HG02763 (cell line): ENCODE results near the gene ZC3HAV1L.
"Not testable (repeated sequence)": the region's sequence is repeated elsewhere in the genome, so short reads cannot be mapped to it uniquely, and the experiment has no call there.

Source experiments
- ATAC-seq: cut with Tn5 transposase; IDR thresholded peaks from one replicate; pipeline ENCODE4 v1.9.1; 2021; ENCODE audit warnings: mild to moderate bottlenecking, moderate library complexity; ENCODE audit not compliant: unreplicated experiment

The ZC3HAV1L gene

DNA sequence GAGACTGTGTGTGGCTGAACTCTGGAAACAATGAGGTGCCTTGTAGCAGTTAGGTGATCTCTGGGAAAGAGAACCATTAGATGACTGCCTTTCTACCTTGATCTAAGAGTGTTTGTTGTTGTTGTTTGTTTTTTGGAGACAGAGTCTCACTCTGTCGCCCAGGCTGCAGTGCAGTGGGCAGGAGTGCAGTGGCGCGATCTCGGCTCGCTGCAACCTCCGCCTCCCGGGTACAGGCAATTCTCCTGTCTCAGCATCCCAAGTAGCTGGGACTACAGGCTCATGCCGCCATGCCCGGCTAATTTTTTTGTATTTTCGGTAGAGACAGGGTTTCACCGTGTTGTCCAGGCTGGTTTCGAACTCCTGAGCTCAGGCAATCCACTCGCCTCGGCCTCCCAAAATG is 18.8 kb upstream of the ZC3HAV1L start:
- ATAC-seq: not testable (repeated sequence)

DNA sequence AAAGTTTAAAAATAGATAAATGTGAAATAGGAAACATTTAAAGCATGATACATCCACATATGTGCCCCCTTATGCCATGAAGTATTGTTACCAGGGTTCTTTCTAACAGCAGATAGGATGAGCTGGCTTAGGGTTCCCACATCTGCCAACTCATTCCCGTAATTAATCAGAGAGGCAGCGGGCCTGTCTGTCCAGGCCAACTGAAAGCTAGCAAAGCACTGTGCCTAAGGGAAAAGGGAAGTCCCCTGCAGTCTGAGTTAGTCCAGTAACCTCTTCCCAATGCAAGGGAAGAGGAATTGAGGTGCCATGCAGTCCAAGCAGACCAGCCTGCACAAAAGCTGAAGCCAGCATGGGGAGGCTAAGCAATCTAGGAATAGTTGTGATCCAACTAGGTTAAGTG is 18.3 kb upstream of the ZC3HAV1L start:
- no peak for ATAC-seq

DNA sequence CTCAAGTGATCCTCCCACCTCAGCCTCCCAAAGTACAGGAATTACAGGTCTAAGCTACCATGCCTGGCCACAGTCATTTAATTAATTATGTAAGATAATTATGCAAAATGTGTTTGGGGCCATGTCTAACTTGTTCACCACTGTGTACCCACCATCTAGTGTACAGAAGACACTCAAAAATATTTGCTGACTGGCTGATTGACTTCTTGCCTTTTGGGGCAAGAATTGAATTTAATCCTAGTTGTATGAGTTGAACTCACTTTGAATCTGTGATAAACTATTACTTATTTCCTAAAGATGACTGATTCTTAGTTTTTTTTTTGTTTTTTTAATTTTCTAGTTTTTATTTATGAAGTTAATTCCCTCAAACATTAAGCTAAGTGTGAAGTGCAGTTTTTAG is 15.8 kb upstream of the ZC3HAV1L start:
- no peak for ATAC-seq

DNA sequence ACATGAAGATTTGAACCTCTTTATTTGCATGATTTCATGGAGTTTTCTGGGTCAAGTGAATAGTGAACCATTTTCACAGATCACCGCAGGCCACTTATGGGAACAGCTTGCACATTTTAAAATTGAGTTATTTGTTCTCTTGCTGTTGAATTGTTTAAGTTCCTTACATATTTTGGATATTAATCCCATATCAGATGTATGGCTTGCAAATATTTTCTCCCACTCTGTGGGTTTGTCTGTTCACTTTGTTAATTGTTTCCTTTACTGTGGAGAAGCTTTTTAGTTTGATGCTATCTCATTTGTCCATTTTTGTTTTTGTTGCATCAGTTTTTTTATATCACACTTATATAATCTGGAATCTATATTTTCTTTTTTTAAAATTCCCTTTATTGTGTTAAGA is 14.1 kb upstream of the ZC3HAV1L start:
- ATAC-seq: no peak

DNA sequence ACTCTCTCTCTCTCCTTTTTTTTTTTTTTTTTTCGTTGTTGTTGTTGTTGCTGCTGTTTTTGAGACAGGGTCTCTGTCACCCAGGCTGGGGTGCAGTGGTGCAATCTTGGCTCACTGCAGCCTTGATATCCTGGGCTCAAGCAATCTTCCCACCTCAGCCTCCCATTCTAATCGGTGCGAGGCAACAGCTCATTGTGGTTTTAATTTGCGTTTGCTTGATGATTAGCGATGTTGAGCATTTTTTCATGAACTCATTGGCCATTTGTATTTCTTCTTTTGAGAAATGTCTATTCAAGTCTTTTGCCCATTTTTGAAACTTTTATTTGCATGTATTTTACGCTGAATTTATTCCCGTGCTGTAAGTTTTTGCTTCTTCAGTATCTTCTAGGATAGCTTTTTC is 13.3 kb upstream of the ZC3HAV1L start:
- no peak for ATAC-seq

DNA sequence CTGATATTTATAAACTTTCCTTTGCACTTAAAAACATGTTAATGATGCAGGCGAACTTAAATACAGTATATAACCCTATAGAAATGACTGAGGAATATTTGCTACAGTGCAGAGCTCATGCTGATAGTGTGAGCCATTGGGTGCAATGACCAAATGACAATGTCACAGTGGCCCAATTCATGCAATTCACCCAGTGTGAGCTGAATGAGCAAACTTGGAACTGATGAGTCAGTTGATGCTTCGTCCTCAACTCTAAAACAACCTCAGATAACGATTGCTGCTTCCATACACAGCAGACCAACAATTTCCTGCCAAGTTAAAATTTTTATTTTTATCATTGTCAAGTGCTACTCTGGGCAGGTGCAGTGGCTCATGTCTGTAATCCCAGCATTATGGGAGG is 12.1 kb upstream of the ZC3HAV1L start:
- no peak for ATAC-seq

DNA sequence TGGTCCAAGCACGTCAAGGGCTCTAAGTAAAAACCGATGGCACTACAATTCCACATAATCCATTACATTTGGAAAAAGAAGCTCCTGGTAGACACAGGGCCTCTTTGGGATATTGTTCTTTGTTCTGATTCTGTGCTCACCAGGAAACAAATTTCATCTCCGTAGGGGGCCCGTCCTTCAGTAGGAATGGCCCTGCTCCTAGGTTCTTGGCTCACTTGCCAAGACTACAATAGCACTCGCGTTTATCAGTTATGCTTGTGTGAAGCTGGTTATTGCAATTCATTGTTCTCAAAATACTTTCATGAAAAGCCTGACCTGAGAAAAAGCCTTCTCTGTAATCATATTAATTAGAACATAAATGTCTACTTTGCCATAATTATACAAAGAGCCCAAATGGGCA is 10.3 kb upstream of the ZC3HAV1L start:
- no peak for ATAC-seq

DNA sequence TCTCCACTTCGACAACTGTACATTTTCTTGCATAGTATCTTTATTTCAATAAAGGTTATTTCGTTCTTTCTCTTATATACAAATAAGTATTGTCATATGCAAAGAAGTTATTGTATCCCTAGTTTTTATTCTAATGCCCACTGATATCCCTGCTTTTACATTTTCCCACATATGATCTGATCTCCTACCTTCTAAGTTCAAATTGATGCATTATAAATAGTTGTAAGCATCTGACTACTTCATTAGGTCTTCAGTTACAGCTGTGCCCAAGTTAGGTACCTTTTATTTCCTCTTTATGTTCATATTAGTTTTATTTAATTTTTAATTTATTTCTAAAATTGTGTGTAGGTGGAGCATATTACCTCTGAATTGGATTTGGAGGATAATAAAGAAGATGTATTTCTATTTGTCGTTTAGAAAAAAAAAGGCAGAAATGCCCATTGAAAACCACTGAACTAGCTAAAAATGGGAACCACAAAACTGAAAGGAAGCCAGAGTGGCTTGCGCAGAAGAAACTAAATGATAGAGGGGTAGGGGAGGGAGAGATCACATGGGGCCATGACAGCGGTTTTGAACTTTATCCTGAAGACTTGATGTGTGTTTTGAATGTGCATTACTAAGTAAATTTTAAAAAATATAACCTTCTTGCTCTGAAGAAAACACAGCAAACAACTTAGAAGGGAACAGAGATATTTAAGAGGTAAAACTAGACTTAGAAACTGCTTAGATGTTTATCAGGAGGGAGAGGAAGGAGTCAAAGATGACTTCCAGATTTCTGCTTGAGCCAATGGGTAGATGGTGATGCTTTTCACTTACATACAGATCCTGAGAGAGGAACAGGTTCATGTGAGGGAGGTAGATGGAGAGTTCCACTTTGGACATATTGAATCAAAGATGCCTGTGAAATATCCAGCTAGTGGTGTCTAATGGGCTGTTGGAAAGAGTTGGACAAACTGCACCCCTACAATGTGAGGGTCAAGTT is 9.3 kb upstream of the ZC3HAV1L start:
- ATAC-seq: no peak

DNA sequence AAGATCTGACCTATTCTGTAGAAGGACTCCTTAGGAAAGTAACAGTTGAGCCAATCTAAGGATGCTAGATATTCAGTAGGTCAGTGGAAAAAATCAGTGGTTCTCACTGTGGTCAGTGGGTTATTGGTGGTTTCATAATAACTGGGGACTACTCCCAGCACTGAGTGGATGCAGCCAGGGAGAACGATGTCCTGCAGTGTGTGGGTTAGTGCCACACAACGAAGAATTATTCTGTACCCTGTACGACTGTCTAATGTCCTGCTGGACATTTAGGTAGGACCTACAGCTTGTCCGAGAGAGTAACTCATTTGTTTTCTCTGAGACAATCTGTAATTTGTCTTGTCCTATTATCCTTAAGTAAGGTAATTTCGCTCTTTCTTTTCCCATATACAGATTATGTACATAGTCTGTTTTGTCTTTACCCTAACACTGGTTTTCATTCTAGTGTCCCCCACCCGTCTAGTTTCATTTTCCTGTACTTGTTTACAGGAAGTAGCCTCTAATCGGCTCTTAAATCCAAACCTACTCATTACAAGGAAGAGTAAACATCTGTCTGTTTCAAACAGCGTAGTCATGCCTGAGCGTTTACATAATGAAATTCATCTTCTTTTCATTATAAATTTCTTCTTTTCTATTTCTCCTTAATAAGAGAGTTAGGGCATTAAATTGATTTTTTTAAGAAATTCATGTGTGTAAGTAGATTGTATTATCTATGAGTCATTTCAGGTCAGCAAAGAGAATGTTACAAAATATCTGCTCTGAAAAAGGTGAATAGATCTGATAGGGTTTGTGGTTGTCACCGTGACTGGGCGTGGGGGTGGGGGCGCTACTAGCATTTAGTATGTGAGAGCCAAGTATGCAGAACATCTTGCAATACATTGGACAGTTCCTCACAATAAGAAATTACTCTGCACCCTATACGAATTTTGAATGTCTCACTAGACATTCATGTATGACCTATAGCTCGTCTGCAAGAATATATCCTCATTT is 8.3 kb upstream of the ZC3HAV1L start:
- ATAC-seq: no peak

DNA sequence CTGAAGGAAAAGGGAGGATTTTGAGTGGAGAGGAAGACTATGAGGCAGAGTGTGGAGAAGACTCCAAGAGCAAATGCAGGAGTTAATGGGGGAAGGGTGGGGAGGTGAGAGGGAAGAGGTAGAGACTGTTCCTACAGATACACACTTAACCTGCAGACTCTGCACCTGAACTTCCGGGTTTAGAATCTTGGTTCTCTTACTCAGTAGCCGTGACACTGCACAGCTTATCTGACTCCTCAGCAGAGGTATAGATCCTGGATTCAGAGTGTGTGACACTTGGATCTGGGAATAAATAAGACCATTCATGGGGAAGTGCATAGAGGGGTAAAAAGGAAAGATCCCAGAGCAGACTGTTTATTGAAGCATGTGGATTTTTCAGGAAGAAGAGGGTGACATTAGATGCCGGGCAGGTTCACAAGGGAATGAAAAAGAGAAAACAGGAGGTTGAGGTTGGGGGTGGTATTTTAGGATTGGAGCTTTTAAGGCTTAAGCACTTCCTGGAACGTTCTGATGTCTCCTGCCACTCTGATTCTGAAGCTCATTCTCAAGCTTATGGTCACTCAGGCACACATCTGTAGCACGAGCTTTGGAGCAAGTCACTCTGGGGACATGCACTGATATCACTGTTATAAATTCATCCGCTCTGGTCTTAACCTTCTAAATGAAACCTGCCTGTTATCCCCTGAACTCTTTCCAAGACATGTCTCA is 5.7 kb upstream of the ZC3HAV1L start:
- ATAC-seq: no peak

DNA sequence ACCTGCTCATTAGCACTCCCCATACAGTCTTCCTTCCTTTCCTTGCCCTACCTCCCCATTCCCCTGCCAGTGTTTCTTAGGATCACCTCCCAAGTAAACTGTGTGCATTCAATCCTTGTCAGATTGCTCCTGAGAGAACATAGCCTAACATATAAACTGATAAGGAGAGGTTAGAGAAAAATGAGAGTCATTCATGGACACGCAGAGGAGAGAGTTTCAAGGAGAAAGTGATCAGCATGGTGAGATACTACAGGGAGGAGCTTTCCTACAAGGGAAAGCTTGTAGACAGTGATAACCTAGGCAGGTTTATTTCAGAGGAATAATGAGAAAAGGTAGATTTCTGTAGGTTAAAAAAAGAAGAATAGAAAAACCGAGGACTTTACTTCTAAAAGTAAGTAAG is 2.8 kb upstream of the ZC3HAV1L start:
- no peak for ATAC-seq

DNA sequence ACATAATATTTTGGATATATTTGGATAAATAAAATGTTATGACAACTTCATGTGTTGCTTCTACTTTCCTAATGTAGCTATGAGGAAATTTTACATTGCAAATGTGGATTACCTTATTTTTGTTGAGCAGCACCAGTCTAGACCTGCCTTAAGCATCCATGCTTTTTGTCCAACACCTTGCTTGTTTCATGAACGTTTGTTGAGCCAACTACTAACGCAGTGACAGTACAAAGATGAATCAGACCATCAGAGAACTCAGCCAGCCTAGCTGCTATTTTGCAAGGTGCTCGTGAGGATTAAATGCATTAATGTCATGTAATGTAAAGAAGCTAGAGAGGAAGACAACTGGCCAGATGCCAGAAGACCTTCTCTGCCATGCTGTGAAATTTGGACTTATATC is 1.1 kb upstream of the ZC3HAV1L start:
- ATAC-seq: no peak

DNA sequence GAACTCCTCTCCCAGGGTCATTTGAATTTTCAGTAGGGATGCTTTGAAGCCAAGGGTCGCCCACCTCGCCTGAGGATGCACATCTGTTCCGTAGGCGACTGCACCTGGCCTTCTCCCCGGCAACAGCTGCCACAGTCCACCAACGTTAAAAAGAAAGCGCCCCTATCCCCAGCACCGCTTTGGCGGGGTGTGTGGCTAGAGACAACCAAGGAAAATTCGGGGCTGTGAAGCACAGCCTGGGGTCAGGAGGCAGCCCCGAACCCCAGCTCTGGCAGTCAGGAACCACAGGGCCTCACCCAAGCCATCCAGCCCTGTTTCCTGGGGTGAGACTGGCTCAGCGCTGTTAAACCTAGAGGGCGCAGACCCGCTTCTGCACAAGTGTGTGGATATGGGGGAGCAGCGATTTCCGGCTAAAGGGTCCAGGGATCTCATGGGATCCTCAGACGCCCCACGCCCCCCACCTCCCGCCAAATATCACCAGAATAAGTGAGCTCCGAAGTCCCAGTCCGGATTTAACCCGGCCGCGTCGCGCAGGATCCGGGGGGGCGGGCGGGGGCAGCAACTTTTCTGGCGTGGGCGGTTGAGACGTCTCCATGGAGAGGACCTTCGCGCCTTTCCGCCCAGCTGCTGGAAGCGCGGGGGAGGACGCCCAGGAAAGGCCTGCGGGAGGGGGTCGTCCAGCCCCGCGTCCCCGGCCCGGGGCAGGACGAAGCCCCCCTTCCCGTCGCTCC is 822 bp downstream of the ZC3HAV1L start:
- peak; percentile 37 for ATAC-seq

DNA sequence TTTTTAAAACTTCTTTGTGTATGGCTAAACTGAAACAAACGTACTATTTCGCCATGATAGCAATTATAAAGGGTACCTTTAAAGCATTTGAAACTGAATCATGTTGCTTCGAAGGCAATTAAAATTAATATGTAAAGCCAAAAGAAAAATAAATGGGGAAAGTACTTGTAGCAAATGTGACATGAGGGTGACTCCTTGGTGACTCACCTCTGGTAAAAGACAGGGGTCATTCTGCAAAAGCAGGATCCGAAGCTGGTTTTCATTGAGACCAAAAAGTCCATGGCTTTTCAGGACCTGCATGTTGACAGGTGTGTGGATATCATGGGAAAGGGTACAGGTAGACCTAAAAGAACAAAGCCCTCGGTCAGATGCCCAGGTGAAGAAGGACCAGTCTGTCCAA is 1.5 kb downstream of the ZC3HAV1L start:
- no peak for ATAC-seq

DNA sequence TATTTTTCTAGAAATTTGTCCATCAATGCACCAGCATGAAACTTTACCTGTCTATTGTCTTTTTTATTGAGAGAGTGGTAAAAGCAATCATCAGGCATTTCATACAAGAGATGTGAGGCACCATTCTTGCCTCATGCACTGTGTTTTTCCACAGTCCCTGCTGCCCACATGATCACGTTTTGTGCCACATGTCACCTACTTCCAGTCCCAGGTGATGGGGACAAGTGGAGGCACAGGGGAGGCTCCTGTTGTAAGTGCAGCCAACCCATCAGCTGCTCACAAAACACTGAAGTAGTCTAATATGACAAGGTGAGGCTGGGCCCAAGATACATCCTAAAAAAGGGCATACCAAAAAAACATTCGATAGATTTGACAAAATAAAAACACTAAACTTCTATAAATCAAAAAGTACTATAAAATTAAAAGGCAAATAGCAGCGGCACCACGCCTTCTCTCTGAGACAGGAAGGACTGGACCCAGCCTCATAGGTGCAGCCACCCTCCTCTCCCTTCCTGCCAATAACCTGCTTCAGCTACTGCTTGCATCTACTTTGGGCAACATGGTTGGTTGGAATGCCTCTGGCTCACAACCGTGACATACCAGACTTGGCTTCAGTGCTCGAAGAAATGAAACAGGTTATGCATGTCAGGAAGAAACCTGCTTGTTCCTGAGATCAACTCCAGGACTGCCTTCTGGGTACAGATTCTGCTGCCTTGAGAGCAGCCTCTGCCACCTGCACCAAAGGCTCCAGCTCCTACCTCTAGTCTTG is 2.3 kb downstream of the ZC3HAV1L start:
- ATAC-seq: no peak

DNA sequence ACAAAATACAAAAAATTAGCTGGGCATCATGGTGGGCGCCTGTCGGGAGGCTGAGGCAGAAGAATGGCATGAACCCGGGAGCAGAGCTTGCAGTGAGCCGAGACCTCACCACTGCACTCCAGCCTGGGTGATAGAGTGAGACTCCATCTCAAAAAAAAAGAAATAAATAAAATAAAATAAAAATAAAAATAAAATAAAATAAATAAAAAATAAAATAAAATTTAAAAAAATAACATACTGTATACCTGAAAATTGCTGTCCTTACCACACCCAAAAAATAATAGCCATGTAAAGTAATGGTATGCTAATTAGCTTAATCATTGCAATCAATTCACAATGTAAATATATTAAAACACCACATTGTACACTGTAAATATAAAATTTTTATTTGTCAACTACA is 3.4 kb downstream of the ZC3HAV1L start:
- ATAC-seq: no peak

DNA sequence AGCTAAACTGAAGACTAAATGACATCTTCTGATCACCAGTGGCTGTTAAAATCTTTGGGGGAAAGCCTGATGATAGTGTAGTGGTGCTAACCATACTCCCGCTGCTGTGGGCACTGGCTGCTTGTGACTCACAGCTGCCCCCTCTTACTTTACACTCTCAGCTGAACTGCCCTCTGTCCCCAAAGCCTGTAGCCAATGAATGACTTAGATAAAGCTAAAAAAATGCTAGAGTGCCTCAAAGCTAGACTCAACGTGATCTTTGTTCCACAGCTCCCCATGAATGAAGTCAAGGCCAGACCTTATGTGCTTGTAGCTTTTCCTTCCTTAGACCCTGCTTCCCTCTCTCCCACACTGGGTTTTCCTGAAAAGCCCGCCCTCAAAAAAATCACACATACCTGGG is 6.5 kb downstream of the ZC3HAV1L start:
- ATAC-seq: no peak

DNA sequence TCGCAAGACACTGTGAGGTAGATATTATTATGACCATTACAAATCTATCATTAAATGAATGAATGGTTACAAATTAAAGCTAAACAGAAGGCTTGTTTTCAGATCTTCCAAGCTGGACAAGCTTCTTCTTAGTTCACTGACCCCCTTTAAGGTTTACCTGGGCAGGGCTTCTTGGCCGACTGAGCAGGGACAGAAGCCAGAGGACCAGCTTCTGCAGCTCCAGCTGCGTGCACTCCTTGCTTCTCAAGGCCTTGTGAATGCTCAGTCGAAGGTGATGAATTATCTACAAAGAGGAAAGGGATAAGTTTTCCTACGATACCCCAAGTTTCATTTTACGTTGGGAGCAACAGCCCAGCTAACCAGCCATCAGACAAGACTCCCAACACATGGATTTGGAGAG is 9.3 kb downstream of the ZC3HAV1L start:
- ATAC-seq: no peak

DNA sequence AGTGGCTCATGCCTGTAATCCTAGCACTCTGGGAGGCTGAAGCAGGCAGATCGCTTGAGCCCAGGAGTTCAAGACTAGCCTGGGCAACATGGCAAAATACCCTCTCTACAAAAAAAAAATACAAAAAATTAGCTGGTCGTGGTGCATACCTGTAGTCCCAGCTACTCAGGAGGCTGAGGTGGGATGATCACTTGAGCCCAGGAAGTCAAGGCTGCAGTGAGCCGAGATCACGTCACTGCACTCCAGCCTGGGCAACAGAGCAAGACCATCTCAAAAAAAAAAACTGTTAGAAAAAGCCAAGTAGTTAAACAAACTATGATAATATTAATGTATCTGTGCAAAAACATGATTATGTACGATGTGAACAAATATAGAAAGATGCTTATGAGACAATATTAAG is 10.0 kb downstream of the ZC3HAV1L start:
- ATAC-seq: not testable (repeated sequence)

DNA sequence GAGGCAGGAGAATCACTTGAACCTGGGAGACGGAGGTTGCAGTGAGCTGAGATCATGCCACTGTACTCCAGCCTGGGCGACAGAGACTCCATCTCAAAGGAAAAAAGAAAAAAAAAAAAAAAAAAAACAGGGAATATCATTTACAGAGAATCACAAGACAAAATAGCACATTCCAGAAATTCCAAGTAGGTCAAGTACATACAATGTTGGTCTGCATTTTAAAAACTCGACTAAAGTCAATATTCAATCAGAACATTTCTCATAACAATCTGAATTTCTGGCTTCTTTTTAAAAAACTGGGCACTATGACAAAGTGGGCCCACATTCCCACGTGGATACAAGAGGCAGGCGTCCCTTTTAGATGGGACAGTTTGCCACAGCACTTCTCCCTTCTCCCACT is 12.8 kb downstream of the ZC3HAV1L start:
- no peak for ATAC-seq
